ENCODE measurements around the gene ARHGAP11A.

DNA sequence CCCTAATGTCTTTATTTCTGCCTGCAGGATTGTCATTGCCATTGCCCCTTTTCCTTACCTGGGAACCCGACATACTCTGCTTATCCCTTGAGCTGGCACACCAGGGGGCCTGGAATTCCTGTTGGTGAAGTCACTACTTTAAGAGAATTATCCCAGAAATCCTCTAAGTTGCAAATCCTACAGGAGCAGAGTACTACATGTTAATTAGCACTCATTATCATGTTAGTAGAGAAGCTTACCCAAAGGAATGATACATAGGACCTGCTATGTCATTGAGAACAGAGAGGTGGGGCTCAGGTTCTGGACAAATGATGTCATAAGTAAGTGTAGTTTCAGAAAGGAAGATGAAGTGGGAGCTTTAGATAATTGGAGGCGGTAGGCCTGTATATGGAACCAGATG lies 53.6 kb downstream of the ARHGAP11A start:
- TF ChIP-seq, protein P1, sequence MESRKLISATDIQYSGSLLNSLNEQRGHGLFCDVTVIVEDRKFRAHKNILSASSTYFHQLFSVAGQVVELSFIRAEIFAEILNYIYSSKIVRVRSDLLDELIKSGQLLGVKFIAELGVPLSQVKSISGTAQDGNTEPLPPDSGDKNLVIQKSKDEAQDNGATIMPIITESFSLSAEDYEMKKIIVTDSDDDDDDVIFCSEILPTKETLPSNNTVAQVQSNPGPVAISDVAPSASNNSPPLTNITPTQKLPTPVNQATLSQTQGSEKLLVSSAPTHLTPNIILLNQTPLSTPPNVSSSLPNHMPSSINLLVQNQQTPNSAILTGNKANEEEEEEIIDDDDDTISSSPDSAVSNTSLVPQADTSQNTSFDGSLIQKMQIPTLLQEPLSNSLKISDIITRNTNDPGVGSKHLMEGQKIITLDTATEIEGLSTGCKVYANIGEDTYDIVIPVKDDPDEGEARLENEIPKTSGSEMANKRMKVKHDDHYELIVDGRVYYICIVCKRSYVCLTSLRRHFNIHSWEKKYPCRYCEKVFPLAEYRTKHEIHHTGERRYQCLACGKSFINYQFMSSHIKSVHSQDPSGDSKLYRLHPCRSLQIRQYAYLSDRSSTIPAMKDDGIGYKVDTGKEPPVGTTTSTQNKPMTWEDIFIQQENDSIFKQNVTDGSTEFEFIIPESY (IDR thresholded peaks at IDR 0.05; ENCODE audit: extremely low read depth, insufficient replicate concordance, low read length) = no peak
- TF ChIP-seq, protein P2, sequence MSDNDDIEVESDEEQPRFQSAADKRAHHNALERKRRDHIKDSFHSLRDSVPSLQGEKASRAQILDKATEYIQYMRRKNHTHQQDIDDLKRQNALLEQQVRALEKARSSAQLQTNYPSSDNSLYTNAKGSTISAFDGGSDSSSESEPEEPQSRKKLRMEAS (IDR thresholded peaks at IDR 0.05) = no peak
- TF ChIP-seq POLR2A (IDR thresholded peaks at IDR 0.05; ENCODE audit: borderline replicate concordance, extremely low read depth, insufficient read depth, insufficient read length) = no peak
- TF ChIP-seq, protein P3, sequence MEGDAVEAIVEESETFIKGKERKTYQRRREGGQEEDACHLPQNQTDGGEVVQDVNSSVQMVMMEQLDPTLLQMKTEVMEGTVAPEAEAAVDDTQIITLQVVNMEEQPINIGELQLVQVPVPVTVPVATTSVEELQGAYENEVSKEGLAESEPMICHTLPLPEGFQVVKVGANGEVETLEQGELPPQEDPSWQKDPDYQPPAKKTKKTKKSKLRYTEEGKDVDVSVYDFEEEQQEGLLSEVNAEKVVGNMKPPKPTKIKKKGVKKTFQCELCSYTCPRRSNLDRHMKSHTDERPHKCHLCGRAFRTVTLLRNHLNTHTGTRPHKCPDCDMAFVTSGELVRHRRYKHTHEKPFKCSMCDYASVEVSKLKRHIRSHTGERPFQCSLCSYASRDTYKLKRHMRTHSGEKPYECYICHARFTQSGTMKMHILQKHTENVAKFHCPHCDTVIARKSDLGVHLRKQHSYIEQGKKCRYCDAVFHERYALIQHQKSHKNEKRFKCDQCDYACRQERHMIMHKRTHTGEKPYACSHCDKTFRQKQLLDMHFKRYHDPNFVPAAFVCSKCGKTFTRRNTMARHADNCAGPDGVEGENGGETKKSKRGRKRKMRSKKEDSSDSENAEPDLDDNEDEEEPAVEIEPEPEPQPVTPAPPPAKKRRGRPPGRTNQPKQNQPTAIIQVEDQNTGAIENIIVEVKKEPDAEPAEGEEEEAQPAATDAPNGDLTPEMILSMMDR (IDR thresholded peaks at IDR 0.05 in 2 of 3, conservative IDR thresholded peaks at IDR 0.05 in 1 of 3; ENCODE audit: borderline replicate concordance in 1 of 3, insufficient read depth in 1 of 3, low read depth in 2 of 3, low read length in 2 of 3) = no peak
- TF ChIP-seq POLR2AphosphoS5 (IDR thresholded peaks at IDR 0.05; ENCODE audit: low read depth, low read length) = no peak
- no peak for TF ChIP-seq CBX3 (IDR thresholded peaks at IDR 0.05; ENCODE audit: low read depth)
- TF ChIP-seq, protein P4, sequence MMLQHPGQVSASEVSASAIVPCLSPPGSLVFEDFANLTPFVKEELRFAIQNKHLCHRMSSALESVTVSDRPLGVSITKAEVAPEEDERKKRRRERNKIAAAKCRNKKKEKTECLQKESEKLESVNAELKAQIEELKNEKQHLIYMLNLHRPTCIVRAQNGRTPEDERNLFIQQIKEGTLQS (IDR thresholded peaks at IDR 0.05) = no peak
- no peak for TF ChIP-seq EGR1 (IDR thresholded peaks at IDR 0.05; ENCODE audit: low read depth)
- TF ChIP-seq, protein P5, sequence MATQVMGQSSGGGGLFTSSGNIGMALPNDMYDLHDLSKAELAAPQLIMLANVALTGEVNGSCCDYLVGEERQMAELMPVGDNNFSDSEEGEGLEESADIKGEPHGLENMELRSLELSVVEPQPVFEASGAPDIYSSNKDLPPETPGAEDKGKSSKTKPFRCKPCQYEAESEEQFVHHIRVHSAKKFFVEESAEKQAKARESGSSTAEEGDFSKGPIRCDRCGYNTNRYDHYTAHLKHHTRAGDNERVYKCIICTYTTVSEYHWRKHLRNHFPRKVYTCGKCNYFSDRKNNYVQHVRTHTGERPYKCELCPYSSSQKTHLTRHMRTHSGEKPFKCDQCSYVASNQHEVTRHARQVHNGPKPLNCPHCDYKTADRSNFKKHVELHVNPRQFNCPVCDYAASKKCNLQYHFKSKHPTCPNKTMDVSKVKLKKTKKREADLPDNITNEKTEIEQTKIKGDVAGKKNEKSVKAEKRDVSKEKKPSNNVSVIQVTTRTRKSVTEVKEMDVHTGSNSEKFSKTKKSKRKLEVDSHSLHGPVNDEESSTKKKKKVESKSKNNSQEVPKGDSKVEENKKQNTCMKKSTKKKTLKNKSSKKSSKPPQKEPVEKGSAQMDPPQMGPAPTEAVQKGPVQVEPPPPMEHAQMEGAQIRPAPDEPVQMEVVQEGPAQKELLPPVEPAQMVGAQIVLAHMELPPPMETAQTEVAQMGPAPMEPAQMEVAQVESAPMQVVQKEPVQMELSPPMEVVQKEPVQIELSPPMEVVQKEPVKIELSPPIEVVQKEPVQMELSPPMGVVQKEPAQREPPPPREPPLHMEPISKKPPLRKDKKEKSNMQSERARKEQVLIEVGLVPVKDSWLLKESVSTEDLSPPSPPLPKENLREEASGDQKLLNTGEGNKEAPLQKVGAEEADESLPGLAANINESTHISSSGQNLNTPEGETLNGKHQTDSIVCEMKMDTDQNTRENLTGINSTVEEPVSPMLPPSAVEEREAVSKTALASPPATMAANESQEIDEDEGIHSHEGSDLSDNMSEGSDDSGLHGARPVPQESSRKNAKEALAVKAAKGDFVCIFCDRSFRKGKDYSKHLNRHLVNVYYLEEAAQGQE (IDR thresholded peaks at IDR 0.05; ENCODE audit: low read depth) = no peak
- no peak for TF ChIP-seq TCF7L2 (IDR thresholded peaks at IDR 0.05; ENCODE audit: borderline replicate concordance, extremely low read depth, insufficient read depth, insufficient read length)
- no peak for TF ChIP-seq EZH2 (IDR thresholded peaks at IDR 0.05)
- TF ChIP-seq ZNF274 (IDR thresholded peaks at IDR 0.05; ENCODE audit: low read depth, low read length) = no peak
- TF ChIP-seq RAD21 (IDR thresholded peaks at IDR 0.05; ENCODE audit: low read depth) = no peak
- TF ChIP-seq SIN3A (IDR thresholded peaks at IDR 0.05; ENCODE audit: low read depth) = no peak

Measured in HCT116 (cell line).